ENCODE data around the gene RESF1.
"Not testable (repeated sequence)": the region's sequence is repeated elsewhere in the genome, so short reads cannot be mapped to it uniquely, and the experiment has no call there.

RESF1 gene, protein sequence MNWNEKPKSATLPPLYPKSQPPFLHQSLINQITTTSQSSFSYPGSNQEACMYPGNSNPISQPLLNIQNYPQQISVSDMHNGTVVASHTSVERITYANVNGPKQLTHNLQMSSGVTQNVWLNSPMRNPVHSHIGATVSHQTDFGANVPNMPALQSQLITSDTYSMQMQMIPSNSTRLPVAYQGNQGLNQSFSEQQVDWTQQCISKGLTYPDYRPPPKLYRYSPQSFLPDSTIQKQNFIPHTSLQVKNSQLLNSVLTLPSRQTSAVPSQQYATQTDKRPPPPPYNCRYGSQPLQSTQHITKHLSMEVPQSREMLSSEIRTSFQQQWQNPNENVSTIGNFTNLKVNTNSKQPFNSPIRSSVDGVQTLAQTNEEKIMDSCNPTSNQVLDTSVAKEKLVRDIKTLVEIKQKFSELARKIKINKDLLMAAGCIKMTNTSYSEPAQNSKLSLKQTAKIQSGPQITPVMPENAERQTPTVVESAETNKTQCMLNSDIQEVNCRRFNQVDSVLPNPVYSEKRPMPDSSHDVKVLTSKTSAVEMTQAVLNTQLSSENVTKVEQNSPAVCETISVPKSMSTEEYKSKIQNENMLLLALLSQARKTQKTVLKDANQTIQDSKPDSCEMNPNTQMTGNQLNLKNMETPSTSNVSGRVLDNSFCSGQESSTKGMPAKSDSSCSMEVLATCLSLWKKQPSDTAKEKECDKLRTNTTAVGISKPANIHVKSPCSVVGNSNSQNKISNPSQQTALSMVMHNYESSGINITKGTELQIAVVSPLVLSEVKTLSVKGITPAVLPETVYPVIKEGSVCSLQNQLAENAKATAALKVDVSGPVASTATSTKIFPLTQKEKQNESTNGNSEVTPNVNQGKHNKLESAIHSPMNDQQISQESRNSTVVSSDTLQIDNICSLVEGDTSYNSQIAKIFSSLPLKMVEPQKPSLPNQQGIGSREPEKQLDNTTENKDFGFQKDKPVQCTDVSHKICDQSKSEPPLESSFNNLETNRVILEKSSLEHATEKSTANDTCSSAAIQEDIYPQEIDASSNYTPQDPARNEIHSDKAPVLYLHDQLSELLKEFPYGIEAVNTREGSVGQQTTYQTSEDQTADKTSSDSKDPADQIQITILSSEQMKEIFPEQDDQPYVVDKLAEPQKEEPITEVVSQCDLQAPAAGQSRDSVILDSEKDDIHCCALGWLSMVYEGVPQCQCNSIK (N-terminal part only)

DNA sequence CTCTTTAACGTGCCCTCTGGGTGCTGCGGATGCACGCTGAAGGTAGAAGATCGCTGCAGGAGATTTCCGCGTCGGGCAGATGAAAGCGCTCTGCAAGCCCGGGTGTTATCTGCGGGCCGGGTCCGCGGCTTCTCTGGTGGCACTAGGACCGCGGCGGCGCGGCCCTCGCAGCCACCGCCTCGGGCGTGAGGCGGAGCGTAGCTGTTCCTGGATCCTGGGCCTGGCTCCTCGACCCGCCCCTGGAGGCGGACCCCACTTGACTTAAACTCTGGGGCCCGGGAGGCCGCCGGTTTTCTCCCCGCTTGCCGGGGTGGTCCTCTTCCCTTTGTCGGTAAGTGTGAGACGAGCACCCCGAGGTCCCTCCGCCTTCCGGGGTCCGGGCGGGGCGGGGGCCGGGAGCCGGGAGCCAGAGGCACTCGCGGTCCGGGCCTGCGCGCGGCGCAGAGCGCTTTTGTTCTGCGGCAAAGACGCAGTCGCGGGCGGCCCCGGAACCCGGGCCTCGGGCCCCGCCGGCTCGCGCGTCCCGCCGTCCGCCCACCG is at the start of gene RESF1:
TSS of gene RESF1 (plus strand) at position 255 of the 540 bp plus-strand sequence. CDS start 21,541 bp downstream, outside the sequence.
- in situ Hi-C loops (cut with MboI; ENCODE audit: low sequenced_read_pairs) = no loop called here

DNA sequence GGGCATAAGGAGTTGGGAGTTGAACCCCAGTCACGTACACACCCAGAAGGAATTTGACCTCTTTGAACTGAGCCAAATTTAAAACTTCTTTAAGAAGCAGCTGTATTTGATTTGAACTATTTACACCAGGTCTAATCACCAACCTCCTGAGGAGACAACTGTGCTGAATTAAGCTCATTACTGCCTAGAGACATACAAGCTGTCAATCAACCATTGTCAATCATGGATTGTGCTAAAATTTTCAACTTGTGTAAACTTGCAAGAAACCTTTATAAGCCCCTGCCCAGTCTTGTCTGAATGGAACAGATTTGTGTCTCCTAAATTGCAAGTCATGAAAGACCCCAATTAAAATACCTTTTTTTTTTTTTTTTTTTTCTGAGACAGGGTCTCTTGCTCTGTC is 44.3 kb upstream of the RESF1 start:
- in situ Hi-C loops (cut with MboI; ENCODE audit: low sequenced_read_pairs) = no loop called here

DNA sequence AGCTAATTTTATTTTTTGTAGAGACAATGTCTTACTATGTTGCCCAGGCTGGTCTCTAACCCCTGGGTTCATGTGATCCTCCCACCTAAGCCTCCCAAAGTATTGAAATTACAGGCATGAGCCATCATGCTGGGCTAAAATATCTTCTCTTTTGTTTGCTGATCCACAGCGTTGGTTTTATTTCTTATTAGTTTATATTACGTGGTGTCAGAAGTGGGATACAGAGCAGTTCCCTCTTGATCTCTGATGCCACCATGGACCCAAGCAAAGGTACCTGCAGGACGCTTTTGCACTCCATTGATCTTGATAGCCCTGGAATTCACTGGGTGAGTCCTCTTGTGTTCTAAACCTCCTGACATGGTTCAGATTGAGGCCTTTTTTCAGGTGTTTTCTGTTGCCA is 43.8 kb upstream of the RESF1 start:
- in situ Hi-C loops (cut with MboI; ENCODE audit: low sequenced_read_pairs) = no loop called here

DNA sequence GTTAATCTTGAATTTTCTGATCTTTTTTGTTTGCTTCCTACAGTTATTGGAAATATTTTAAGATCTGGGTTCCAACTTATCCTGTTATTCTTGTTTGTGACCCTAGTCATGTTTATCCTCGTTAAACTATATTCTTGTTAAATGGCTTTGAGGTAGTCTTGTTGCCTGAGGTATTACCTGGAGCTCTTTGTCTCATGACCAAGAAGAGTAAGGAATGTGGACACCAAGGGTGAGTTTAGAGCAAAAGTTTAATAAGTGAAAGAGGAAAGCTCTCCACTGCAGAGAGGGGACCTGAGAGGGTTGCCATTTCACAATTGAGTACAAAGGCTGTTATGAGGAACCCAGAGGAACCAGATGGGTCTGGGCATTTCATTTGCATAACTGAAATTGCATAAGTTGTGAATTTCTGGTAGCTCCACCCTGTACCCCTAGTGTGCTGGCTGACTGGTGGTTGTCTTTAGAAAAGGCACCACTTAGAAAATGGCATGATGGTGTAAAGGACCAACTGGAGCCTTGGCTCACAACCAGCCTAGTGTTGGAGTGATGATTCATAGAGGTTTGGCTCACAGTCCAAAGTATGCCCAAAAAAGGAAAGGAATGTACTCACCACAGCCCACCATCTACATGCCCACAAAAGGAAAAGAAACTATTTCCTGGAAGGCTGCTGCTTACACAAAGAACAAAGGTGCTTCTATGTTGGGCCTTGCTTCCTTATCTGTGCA is 36.7 kb upstream of the RESF1 start:
- in situ Hi-C loops (cut with MboI; ENCODE audit: low sequenced_read_pairs) = no loop called here

DNA sequence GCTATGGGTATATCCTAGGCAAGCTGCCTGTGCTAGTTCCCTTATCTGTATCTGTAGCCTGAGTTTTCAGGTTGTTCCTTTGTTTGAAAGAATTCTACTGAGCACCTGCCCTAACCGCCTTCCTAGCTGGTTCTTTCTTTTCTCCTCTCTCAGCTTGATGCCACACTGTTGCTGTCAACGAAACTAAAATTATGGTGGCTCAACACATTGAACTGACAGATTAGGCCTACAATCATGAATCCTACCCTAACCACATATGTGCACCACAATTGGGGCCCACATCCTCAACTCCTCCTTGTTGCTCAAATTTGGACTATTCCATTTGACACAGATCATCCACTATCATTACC is 36.2 kb upstream of the RESF1 start:
- in situ Hi-C loops (cut with MboI; ENCODE audit: low sequenced_read_pairs) = no loop called here

DNA sequence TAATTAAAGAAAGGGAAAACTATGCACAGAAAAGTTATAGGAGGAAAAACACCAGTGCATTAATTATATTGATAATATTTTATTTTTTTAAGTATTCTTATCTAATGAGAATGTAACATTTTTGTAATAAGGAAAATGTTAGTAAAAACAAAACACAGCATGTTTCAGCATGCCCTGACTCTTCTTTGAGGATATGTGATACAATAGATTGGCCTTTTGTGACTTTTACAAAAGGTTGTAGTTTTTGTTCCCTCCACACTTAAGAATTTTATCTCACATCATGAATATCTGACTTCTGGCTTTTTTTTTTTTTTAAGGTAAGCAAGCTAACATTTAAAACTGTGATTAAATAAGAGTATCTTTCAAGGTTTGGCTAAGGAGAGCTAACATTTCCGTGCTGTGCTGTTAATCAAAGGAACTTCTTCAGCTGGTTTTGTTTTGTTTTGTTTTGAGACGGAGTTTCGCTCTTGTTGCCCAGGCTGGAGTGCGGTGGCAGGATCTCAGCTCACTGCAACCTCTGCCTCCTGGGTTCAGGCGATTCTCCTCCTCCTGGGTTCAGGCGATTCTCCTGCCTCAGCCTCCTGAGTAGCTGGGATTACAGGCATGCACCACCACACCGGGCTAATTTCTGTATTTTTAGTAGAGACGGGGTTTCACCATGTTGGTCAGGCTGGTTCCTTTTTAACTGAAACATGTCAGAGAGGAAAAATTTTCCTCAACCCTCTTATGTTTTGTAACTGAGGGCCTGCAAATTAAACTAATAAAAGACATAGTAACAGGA is 30.8 kb upstream of the RESF1 start:
- in situ Hi-C loops (cut with MboI; ENCODE audit: low sequenced_read_pairs) = no loop called here

DNA sequence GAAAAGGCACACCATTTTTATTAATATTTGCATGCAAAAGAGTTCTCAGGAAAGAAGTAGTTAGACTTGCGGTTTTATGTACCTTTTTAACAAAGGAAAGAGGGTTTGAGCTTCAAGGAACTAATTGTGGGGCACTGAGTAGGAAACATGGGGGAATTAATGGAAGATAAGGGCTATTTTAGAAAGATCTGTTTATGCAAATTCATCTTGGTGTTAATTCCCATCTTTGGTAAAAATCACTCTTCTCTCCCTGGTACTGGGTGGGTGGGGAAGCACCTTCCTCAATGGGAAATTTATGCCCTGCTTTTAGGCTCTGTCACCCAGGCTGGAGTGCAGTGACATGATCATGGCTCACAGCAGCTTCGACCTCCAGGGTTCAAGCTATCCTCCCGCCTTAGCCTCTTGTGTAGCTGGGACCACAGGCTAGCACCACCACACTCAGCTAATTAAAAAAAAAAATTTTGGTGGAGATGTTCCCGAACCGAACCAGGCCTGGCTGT is 30.1 kb upstream of the RESF1 start:
- in situ Hi-C loops (cut with MboI; ENCODE audit: low sequenced_read_pairs) = no loop called here

DNA sequence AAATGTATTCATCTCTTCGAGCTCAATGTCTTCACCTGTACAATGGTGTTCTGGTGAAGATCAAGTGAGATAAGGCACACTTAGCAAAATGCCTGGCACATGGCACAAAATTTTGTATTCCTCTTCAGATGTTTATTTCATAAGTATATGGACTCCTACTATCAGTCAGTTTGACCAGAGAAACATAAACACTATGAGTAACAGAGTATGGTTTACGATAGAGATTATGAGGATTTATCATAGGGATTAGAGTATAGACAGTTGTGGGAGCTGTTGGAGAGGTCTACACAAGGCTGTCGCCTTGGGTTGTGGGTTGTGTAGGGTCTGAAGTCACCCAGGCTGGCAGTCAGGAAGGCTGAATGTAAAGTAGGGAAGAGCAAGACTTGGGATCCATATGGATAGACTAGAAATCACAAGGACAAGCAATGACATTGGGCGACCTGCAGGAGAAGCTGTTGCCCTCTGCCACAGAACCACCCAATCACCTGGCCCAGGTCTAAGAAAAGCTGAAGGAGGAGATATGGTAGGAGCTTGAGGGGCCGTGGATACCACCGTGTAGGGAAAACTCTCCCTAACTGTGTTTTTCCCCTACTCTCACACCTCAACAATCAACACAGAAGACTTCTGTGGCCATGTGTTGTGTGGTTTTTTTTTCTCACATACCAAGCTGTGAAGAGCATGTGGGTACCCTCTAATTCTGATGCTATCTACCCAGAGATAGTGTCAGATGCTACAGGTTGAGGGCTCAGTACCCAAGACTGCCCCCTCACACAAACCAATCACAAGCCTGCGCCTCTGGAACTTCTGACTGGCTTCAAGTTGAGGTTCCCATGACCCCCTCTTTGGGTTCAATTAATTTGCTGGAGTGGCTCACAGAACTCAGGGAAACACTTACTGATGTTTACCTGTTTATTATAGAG is 27.2 kb upstream of the RESF1 start:
- in situ Hi-C loops (cut with MboI; ENCODE audit: low sequenced_read_pairs) = no loop called here

DNA sequence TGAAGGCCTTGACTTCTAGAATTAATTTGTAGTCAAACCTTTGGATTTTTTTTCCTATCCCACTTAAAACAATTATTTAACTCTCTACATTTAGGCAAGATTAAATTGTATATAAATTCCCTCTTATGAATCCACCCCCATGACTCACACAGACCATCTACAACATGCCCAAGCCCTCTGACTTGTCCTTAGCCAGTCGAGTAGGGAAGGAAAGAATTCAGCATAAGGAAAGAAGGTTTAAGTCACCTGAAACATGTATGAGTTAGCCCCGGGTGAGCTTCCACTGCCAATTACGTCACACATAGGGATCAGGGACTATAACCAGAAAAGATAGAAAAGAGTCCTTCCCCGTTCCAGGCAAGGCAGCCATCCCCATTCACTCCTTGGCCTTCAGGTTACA is 14.9 kb upstream of the RESF1 start:
- in situ Hi-C loops (cut with MboI; ENCODE audit: low sequenced_read_pairs) = no loop called here

DNA sequence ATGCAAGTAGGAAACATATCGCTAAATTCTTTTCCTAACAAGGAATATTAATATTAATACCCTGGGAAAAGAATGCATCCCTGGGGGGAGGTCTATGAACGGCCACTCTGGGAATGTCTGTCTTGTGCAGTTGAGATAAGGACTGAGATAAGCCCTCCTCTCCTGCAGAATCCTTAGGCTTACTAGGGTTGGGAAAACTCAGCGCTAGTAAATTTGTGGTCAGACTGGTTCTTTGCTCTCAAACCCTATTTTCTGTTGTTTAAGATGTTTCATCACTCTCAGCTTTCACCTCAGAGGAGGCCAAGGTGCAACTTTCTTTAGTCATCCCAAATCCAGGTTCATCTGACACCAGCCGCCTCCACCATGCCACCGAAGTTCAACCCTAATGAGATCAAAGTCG is 11.2 kb upstream of the RESF1 start:
- in situ Hi-C loops (cut with MboI; ENCODE audit: low sequenced_read_pairs) = no loop called here

DNA sequence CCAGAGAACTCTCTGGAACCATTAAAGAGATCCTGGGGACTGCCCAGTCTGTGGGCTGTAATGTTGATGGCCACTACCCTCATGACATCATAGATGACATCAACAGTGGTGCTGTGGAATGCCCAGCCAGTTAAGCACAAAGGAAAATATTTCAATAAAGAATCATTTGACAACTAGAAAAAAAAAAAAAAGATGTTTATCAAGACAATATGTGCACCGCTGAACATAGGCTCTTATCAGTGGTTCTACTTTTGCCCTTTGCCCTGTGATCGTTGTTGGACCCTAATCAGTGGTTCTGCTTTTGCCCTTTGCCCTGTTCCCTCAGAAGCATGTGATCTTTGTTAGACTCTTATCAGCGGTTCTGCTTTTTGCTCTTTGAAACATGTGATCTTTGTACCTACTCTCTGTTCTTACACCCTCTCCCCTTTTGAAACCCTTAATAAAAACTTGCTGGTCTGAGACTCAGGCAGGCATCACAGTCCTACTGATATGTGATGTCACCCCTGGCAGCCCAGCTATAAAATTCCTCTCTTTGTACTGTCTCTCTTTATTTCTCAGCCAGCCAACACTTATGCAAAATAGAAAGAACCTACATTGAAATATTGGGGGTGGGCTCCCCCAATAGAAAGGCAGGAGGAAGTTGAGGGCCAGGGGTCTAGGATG is 10.4 kb upstream of the RESF1 start:
- in situ Hi-C loops (cut with MboI; ENCODE audit: low sequenced_read_pairs) = not testable (repeated sequence)

DNA sequence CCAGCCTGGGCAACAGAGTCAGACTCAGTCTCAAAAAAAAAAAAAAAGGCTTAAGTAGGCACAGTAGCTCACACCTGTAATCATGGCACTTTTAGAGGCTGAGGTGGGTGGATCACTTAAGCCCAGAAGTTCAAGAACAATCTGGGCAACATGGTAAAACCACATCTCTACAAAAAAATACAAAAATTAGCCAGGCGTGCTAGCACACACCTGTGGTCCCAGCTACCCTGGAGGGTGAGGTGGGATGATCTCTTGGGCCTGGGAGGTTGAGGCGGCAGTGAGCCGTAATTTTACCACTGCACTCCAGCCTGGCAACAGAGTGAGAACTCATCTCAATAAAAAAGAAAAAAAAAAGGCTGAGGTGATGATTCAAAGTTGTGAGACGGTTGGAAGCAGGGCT is 9.1 kb upstream of the RESF1 start:
- in situ Hi-C loops (cut with MboI; ENCODE audit: low sequenced_read_pairs) = no loop called here

DNA sequence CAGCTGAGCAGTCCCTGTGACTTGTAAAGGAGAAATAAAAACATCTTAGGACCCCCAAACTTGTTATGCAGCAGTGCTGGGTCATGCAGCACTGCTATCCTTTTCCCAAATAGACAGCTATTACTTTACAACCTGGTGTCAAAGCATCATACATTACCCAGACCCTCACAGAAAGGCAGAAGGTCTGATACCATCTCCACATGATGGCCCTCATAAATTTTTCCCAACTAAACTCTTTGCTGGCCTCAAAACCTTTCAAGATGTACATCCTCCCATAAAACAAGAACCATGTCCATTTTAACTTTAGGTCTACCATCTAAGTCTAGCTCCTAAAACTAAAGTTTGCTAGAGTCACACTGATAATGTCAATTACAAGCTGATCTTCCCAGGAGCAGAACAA is 8.7 kb upstream of the RESF1 start:
- in situ Hi-C loops (cut with MboI; ENCODE audit: low sequenced_read_pairs) = no loop called here

DNA sequence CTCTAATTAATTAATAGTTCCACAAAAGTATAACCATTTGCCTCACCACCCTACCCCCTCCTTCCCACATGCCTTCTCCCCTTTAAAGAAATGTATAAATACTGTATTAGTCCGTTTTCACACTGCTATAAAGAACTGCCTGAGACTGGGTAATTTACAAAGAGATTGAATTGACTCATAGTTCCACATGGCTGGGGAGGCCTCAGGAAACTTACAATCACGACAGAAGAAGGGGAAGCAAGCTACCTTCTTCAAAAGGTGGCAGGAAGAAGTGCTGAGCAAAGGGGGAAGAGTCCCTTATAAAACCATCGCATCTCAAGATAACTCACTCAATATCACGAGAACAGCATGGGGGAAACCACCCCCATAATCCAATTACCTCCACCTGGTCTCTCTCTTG is 8.2 kb upstream of the RESF1 start:
- in situ Hi-C loops (cut with MboI; ENCODE audit: low sequenced_read_pairs) = no loop called here

DNA sequence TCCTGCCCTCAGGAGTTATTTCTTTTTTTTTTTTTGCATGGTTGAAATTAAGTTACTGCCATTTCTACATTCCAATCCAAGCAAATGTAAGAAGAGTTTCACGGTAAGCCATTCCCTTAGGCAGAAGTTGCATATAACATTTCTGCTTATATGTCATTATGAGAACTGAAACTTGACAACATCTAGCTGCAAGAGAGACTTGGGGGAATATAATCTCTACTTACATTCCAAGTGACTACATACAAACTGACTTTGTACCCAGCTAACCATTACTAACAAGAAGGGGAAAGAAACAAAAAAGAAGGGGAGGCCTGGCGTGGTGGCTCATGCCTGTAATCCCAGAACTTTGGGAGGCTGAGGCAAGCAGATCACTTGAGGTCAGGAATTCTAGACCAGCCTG is 7.3 kb upstream of the RESF1 start:
- in situ Hi-C loops (cut with MboI; ENCODE audit: low sequenced_read_pairs) = no loop called here

DNA sequence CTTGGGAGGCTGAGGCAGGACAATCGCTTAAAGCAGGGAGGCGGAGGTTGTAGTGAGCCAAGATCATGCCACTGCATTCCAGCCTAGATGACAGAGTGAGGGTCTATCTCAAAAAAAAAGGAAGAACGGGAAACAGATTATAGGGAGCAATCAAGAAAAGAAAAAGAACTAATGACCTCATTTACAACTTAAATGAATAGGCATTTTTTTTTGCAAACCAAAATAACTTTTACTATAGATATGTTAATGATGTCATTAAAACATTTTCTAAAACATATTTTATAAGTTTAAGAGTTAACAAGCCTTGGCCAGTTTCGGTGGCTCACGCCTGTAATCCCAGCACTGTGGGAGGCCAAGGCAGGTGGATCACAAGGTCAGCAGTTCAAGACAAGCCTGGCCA is 6.8 kb upstream of the RESF1 start:
- in situ Hi-C loops (cut with MboI; ENCODE audit: low sequenced_read_pairs) = no loop called here

DNA sequence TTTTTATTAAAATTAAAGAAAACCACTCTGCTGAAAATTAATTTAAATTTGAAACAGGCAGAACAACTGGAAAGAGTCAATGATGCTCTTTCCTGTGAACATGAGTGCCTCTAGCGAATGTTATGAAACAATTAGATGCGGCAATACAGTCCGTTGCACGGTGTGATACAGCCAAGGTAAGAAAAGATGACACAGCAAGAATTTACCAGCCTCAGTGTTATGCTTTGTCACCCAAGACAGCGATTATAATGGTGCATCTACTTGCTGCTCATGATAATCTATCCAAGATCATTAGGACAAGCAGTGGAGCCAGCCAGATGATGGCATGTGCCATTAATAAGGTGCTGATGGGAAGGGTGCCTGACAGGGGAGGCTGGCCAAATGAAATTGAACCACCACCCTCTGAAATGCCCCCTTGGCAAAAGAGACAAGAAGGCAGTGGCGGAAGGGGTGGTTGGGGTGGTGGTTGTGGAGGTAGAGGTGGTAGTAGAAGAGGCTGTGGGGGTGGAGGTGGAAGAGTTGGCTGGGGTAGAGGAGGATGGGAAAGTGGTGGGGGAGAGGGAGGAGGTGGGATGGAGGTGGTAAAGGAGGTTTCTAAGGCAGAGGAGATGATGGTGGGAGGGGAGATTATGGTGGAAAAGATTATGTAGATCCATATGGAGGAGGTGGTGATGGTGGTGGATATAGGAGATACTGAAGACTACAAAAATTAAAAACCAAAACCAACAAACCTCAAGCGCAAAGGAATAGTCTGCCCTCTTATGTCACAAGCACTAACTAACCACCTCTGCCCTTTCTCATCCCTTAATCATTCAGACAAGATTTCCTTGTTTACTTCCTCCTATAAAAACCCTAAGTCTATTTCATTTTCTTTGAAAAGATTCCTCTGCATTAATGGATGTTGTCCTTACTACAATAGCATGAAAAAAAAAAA is 4.0 kb upstream of the RESF1 start:
- in situ Hi-C loops (cut with MboI; ENCODE audit: low sequenced_read_pairs) = no loop called here

All from HL-60/S4 treated with phorbol 12-myristate 13-acetate at 8.2 ng/mL for 4 days and 3 days (cell line).